Muscle layer of colon (tissue), 2 donors: ENCODE data around the gene GRB7.
"Not testable (repeated sequence)": the region's sequence is repeated elsewhere in the genome, so short reads cannot be mapped to it uniquely, and the experiment has no call there.

ENCODE experiments used
- H3K27ac ChIP-seq: one replicate; pipeline ENCODE4 v1.7.0; 2013; ENCODE audit warnings: low read depth, mild to moderate bottlenecking, low read length, moderate library complexity
- H3K27me3 ChIP-seq, 2 donors: one replicate each; pipeline ENCODE4 v1.7.0; 2013; ENCODE audit warnings: low read length in 2 of 2, mild to moderate bottlenecking in 2 of 2; ENCODE audit not compliant: insufficient read depth in 2 of 2, control insufficient read depth in 1 of 2
- H3K36me3 ChIP-seq: one replicate; pipeline ENCODE4 v1.7.0; 2013; ENCODE audit warnings: mild to moderate bottlenecking, low read length; ENCODE audit not compliant: insufficient read depth
- H3K4me1 ChIP-seq: one replicate; pipeline ENCODE4 v1.7.0; 2013; ENCODE audit warnings: mild to moderate bottlenecking, low read length; ENCODE audit not compliant: insufficient read depth
- H3K4me3 ChIP-seq, 2 donors: one replicate each; pipeline ENCODE4 v1.7.0; 2013; ENCODE audit warnings: low read length in 2 of 2, low read depth in 1 of 2, mild to moderate bottlenecking in 1 of 2, moderate library complexity in 1 of 2
- H3K9ac ChIP-seq: one replicate; pipeline ENCODE4 v1.7.0; 2013; ENCODE audit warnings: low read length
- H3K9me3 ChIP-seq: one replicate; pipeline ENCODE4 v1.7.0; 2013; ENCODE audit warnings: mild to moderate bottlenecking, low read length
- donor health status: abdominal sarcoma.
- donor health status: Adenocarcinoma of cecum.

GRB7 gene

GRCh38 chr17:39756380-39757079 is 18.8 kb downstream of the GRB7 start:
- no peak overlapping the region for H3K4me3 ChIP-seq
- no peak overlapping the region for H3K27ac ChIP-seq

GRCh38 chr17:39757176-39757662 is 19.5 kb downstream of the GRB7 start:
- H3K4me1 ChIP-seq = peaks cover 14% of the 10 kb centered on the region
- no peak overlapping the region for H3K27ac ChIP-seq
- no peaks in the 10 kb centered on the region for H3K9me3 ChIP-seq
- H3K36me3 ChIP-seq = no peaks in the 10 kb centered on the region
- H3K9ac ChIP-seq = no peak overlapping the region
- no peaks in the 10 kb centered on the region for H3K27me3 ChIP-seq
- H3K4me3 ChIP-seq = no peak overlapping the region

More at GRCh38 chr17:39756380-39757079, 18.8 kb downstream of the GRB7 start:
- Histone ChIP-seq H3K9ac (no peak overlapping the region), H3K36me3 (no peaks in the 10 kb centered on the region), H3K4me1 (peaks cover 14% of the 10 kb centered on the region), H3K27me3 (no peaks in the 10 kb centered on the region), H3K9me3 (no peaks in the 10 kb centered on the region)

GRCh38 chr17:39757931-39758873 is 20.5 kb downstream of the GRB7 start:
- no peaks in the 10 kb centered on the region for H3K9me3 ChIP-seq
- H3K4me3 ChIP-seq = no peak overlapping the region
- peaks cover 12% of the 10 kb centered on the region for H3K4me1 ChIP-seq
- H3K36me3 ChIP-seq = no peaks in the 10 kb centered on the region
- H3K27ac ChIP-seq = no peak overlapping the region
- no peaks in the 10 kb centered on the region for H3K27me3 ChIP-seq
- H3K9ac ChIP-seq = no peak overlapping the region

DNA sequence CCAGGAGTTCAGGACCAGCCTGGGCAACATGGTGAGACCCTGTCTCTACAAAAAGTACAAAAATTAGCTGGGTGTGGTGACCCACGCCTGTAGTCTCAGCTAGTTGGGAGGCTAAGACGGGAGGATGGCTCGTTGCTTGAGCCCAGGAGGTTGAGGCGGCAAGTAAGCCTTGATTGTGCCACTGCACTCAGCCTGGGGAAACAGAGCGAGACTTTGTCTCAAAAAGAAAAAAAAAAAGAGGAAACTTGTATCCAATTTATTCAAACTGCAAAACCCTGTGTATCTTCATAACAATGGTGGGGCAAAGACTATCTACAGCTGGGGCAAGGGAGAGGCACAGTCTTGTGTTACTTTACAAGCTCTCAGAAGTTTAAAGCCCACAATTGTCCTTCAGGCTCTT is 21.5 kb downstream of the GRB7 start:
- Histone ChIP-seq H3K36me3 (no peaks in the 10 kb centered on the region), H3K27ac (no peak overlapping the region), H3K9ac (no peak overlapping the region), H3K4me3 (no peak overlapping the region), H3K4me1 (peaks cover 7% of the 10 kb centered on the region), H3K27me3 (no peaks in the 10 kb centered on the region), H3K9me3 (no peaks in the 10 kb centered on the region)

DNA sequence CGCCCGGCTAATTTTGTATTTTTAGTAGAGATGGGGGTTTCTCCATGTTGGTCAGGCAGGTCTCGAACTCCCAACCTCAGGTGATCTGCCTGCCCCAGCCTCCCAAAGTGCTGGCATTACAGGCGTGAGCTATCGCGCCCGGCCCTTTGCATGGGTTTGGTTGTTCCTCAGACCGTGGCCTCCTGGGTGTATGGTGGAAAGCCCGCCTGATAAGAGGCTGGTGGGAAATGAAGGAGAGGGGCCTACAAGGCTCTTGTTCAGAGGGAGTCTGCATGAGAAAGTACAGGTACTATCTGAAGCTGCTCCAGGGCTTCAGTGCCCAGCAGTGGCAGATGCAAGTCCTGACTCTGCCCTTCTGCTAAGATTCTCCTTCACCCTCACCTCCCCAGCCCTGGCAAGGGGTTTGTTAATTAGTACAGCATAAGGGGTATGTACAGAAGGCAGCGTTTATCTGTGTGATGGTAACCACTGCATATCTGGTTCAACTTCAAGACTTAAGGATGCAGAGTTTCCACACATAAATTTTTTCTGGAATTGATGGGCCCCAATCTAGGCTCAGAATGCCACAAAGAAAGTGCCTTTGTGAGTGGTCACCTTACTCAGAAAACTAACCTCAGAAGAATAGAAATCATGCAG is 24.2 kb downstream of the GRB7 start:
- Histone ChIP-seq H3K27me3 (no peaks in the 10 kb centered on the region), H3K4me1 (no peaks in the 10 kb centered on the region), H3K4me3 (no peak overlapping the region), H3K27ac (no peak overlapping the region), H3K36me3 (no peaks in the 10 kb centered on the region), H3K9ac (no peak overlapping the region), H3K9me3 (no peaks in the 10 kb centered on the region)

DNA sequence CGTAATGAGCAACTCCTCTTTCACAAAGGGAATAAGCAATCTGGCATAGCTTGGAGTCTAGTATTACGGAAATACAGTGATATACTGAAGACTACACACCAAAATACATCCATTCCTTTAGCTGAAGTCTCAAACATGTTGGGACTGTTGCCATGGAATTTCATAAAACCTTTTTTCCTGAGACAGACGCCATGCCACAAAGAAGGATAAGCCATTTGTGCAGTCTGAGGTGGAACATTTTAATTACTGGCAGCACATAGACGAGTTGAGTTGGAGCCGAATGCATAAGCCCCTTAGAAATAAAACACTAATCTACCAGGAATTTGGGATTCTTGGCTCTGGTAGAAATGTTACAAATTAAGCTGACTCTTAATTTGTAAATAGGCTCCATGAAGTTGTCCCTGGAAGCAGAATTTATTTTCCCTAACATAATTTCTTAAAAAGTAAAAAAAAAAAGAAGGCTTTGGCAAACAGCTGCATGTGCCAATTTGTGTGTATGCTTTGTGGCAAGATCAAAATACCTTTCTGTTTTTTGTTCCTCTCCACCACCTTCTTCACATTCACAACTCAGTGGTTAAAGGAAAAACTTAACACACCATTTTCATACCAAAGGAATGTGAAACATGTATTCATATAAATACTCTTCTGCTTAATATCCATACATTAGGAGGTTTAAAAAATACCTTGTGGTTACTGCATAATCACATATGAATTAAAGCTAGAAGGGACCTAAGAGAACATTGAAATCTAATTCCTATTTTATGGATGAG is 25.5 kb downstream of the GRB7 start:
- Histone ChIP-seq H3K27ac (no peak overlapping the region), H3K9ac (no peak overlapping the region), H3K4me1 (no peaks in the 10 kb centered on the region), H3K9me3 (no peaks in the 10 kb centered on the region), H3K27me3 (no peaks in the 10 kb centered on the region), H3K36me3 (no peaks in the 10 kb centered on the region), H3K4me3 (no peak overlapping the region)

- not testable (repeated sequence) for H3K4me1 ChIP-seq
Measured at GRCh38 chr17:39764171-39764570, 26.4 kb downstream of the GRB7 start.

GRCh38 chr17:39765175-39765574 is 27.4 kb downstream of the GRB7 start:
- no peaks in the 10 kb centered on the region for H3K36me3 ChIP-seq
- no peaks in the 10 kb centered on the region for H3K9me3 ChIP-seq
- H3K4me1 ChIP-seq = no peaks in the 10 kb centered on the region
- H3K27me3 ChIP-seq = no peaks in the 10 kb centered on the region
- no peak overlapping the region for H3K4me3 ChIP-seq
- H3K27ac ChIP-seq = no peak overlapping the region
- H3K9ac ChIP-seq = no peak overlapping the region

More at GRCh38 chr17:39764171-39764570, 26.4 kb downstream of the GRB7 start:
- H3K27ac ChIP-seq, H3K27me3 ChIP-seq, H3K36me3 ChIP-seq, H3K4me3 ChIP-seq, H3K9me3 ChIP-seq, H3K9ac ChIP-seq: not testable (repeated sequence)

DNA sequence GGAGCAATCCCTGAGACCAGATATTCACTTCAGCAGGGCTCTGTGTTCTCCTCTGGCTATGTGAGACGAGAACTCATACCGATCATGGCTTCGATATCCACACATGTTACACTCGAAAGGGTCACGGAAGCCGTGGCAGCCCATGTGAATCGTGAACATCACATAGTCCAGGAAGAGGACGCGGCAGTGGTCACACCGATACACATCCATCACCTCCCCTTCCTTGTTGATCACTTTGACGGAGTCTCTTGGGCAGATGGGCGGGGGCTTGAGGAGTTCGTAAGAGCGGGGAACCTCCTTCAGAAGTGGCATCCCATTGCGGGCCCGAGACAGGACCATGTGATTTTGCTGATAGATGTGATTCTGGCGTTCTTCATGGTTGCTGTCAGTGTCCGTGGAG is 28.0 kb downstream of the GRB7 start:
- H3K27me3 ChIP-seq = no peaks in the 10 kb centered on the region
- H3K4me3 ChIP-seq = no peak overlapping the region
- no peak overlapping the region for H3K27ac ChIP-seq
- H3K36me3 ChIP-seq = no peaks in the 10 kb centered on the region
- H3K4me1 ChIP-seq = no peaks in the 10 kb centered on the region
- H3K9me3 ChIP-seq = no peaks in the 10 kb centered on the region
- H3K9ac ChIP-seq = no peak overlapping the region

DNA sequence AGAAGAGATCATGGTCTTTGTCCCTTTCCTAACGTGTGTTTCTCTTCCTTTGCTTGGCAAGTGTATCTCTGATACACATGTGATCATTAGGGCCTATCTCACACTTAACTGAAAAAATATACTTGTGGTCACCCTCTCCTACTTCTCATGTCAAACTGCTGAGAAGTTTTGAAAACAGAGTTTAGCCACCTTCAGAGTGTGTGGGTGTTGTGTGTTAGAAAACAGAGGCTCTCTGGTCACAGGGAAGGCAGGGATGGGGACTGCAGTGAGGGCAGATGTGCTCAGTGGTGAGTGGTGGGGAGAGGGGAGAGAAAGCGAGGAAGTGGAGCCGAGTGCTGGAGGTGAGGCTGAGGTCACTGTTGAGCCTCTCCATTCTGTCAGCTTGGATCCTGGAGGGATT is 29.4 kb downstream of the GRB7 start:
- Histone ChIP-seq H3K4me3 (no peak overlapping the region), H3K9me3 (no peaks in the 10 kb centered on the region), H3K27me3 (no peaks in the 10 kb centered on the region), H3K4me1 (no peaks in the 10 kb centered on the region), H3K36me3 (no peaks in the 10 kb centered on the region), H3K9ac (no peak overlapping the region), H3K27ac (no peak overlapping the region)
